IMR-90 (cell line): ENCODE measurements around the gene ARHGEF6. TPM values are rescaled to one million over a fixed set of nuclear protein-coding genes. Genes with fewer than 3 reads are reported as not detected.

Source experiments
- ATAC-seq: fragments of 200-7000 bp; cut with Tn5 transposase; 2 replicates; pipeline ENCODE4 v1.9.1; 2020; ENCODE audit warnings: low read depth, mild to moderate bottlenecking, moderate library complexity
- BruUV-seq: library from RNA; stranded (reverse); fragments of 400-500 nt; replicated peaks from 2 replicates; lab custom pipeline; 2021; lab: Mats Ljungman, UMichigan
- CTCF ChIA-PET: fragments of 300-600 bp; formaldehyde crosslinking; extraction: SDS; loops from one replicate; lab custom pipeline; 2021; ENCODE audit warnings: antibody characterized with exemption; lab: Yijun Ruan, JAX
- POLR2A ChIA-PET: fragments of 300-600 bp; sonication (Branson Sonifier 250); formaldehyde crosslinking; loops from one replicate; lab custom pipeline; 2022; ENCODE audit warnings: antibody characterized with exemption; ENCODE audit not compliant: unreplicated experiment; lab: Charles Lee
- DNase-seq: peaks from one replicate; pipeline ENCODE4 v3.0.0; 2013
- H2AFZ ChIP-seq: replicated peaks from 2 replicates; pipeline ENCODE3; 2013; ENCODE audit warnings: low read length, mild to moderate bottlenecking; ENCODE audit not compliant: poor library complexity
- H2AK5ac ChIP-seq: 2 replicates; pipeline ENCODE4 v1.6.1; 2013; ENCODE audit warnings: low read depth, low read length, inconsistent platforms
- H2AK9ac ChIP-seq: replicated peaks from 2 replicates; pipeline ENCODE3; 2013; ENCODE audit warnings: mild to moderate bottlenecking, low read depth, low read length, moderate library complexity; ENCODE audit not compliant: poor library complexity
- H2BK120ac ChIP-seq: 2 replicates; pipeline ENCODE4 v1.6.1; 2013; ENCODE audit warnings: low read depth, low read length, inconsistent platforms
- H2BK15ac ChIP-seq: 3 replicates; pipeline ENCODE4 v1.6.1; 2013; ENCODE audit warnings: low read depth, low read length, inconsistent platforms
- H2BK20ac ChIP-seq: 2 replicates; pipeline ENCODE4 v1.6.1; 2013; ENCODE audit warnings: low read depth, mild to moderate bottlenecking, inconsistent platforms, low read length, moderate library complexity
- H2BK5ac ChIP-seq: 2 replicates; pipeline ENCODE4 v1.6.1; 2013; ENCODE audit warnings: mild to moderate bottlenecking, low read depth, low read length, inconsistent platforms; ENCODE audit not compliant: poor library complexity, severe bottlenecking
- H3K14ac ChIP-seq: replicated peaks from 2 replicates; pipeline ENCODE4 v1.6.1; 2013; ENCODE audit warnings: low read depth, low read length, inconsistent platforms
- H3K18ac ChIP-seq: 2 replicates; pipeline ENCODE4 v1.6.1; 2013; ENCODE audit warnings: low read depth, low read length, control low read depth
- H3K23ac ChIP-seq: 2 replicates; pipeline ENCODE4 v1.6.1; 2013; ENCODE audit warnings: low read depth, low read length, inconsistent platforms
- H3K27ac ChIP-seq: 2 replicates; pipeline ENCODE4 v1.5.1; 2013; ENCODE audit warnings: mild to moderate bottlenecking, control low read depth, low read length; ENCODE audit not compliant: insufficient read depth
- H3K27me3 ChIP-seq: 2 replicates; pipeline ENCODE4 v1.6.1; 2013; ENCODE audit warnings: low read length; ENCODE audit not compliant: control insufficient read depth, insufficient read depth
- H3K36me3 ChIP-seq: 2 replicates; pipeline ENCODE4 v1.6.1; 2013; ENCODE audit warnings: low read length, mixed read lengths; ENCODE audit not compliant: control insufficient read depth, insufficient read depth
- H3K4ac ChIP-seq: 2 replicates; pipeline ENCODE4 v1.6.1; 2013; ENCODE audit warnings: low read depth, low read length, inconsistent platforms
- H3K4me1 ChIP-seq: 2 replicates; pipeline ENCODE4 v1.6.1; 2013; ENCODE audit warnings: low read length, mixed read lengths; ENCODE audit not compliant: control insufficient read depth, insufficient read depth
- H3K4me2 ChIP-seq: 2 replicates; pipeline ENCODE4 v1.6.1; 2013; ENCODE audit warnings: low read depth, mild to moderate bottlenecking, control low read depth, low read length, moderate library complexity
- H3K4me3 ChIP-seq: 2 replicates; pipeline ENCODE4 v1.5.1; 2013; ENCODE audit warnings: low read depth, mild to moderate bottlenecking, control low read depth, low read length, moderate library complexity; ENCODE audit not compliant: insufficient read depth
- H3K56ac ChIP-seq: 2 replicates; pipeline ENCODE4 v1.6.1; 2013; ENCODE audit warnings: low read length, inconsistent platforms; ENCODE audit not compliant: insufficient read depth; ENCODE audit errors: extremely low read depth
- H3K79me1 ChIP-seq, 2 experiments: 2 replicates each; pipeline ENCODE4 v1.6.1; 2013; ENCODE audit warnings: low read length in 2 of 2, inconsistent platforms in 1 of 2, low read depth in 1 of 2
- H3K9ac ChIP-seq: 2 replicates; pipeline ENCODE4 v1.6.1; 2013; ENCODE audit warnings: low read depth, low read length, control low read depth
- H3K9me1 ChIP-seq: 2 replicates; pipeline ENCODE4 v1.6.1; 2013; ENCODE audit warnings: low read length, inconsistent platforms; ENCODE audit not compliant: insufficient read depth
- H3K9me3 ChIP-seq: 2 replicates; pipeline ENCODE4 v1.6.1; 2013; ENCODE audit warnings: low read length; ENCODE audit not compliant: control insufficient read depth, insufficient read depth
- H4K20me1 ChIP-seq: 2 replicates; pipeline ENCODE4 v1.6.1; 2013; ENCODE audit warnings: low read length, inconsistent platforms; ENCODE audit not compliant: insufficient read depth
- H4K5ac ChIP-seq: 2 replicates; pipeline ENCODE4 v1.6.1; 2013; ENCODE audit warnings: mild to moderate bottlenecking, low read depth, low read length, control low read depth
- H4K8ac ChIP-seq, 2 experiments: 2 replicates each; pipeline ENCODE4 v1.6.1; 2013; ENCODE audit warnings: low read depth in 2 of 2, low read length in 2 of 2, control low read depth in 1 of 2, inconsistent platforms in 1 of 2
- H4K91ac ChIP-seq: 2 replicates; pipeline ENCODE4 v1.6.1; 2013; ENCODE audit warnings: low read depth, low read length, inconsistent platforms; ENCODE audit not compliant: insufficient read depth
- BHLHE40 ChIP-seq: fragments of 150-350 bp; IDR thresholded peaks from 2 replicates; pipeline ENCODE4 v1.6.1; 2016; ENCODE audit warnings: mild to moderate bottlenecking, low read depth, low read length
- CEBPB ChIP-seq: IDR thresholded peaks from 2 replicates; pipeline ENCODE4 v1.6.1; 2012; ENCODE audit warnings: low read depth, low read length, improper control_type of control experiment
- FOS ChIP-seq: fragments of 150-350 bp; IDR thresholded peaks from 2 replicates; pipeline ENCODE4 v1.6.1; 2016; ENCODE audit warnings: low read depth, low read length
- MAFK ChIP-seq: IDR thresholded peaks from 2 replicates; pipeline ENCODE4 v1.6.1; 2012; ENCODE audit warnings: low read depth, low read length, improper control_type of control experiment
- MAZ ChIP-seq: IDR thresholded peaks from 2 replicates; pipeline ENCODE4 v1.6.1; 2012; ENCODE audit warnings: low read depth, mild to moderate bottlenecking, low read length, improper control_type of control experiment, moderate library complexity, borderline replicate concordance
- MXI1 ChIP-seq: IDR thresholded peaks from 2 replicates; pipeline ENCODE4 v1.6.1; 2012; ENCODE audit warnings: low read depth, mild to moderate bottlenecking, low read length, moderate library complexity, borderline replicate concordance
- NFE2L2 ChIP-seq: fragments of 150-350 bp; IDR thresholded peaks from 2 replicates; pipeline ENCODE4 v1.6.1; 2016; ENCODE audit warnings: low read depth, mild to moderate bottlenecking, low read length
- POLR2A ChIP-seq: IDR thresholded peaks from 2 replicates; pipeline ENCODE4 v1.6.1; 2012; ENCODE audit warnings: mild to moderate bottlenecking, low read depth, low read length
- RAD21 ChIP-seq: IDR thresholded peaks from 2 replicates; pipeline ENCODE4 v1.6.1; 2012; ENCODE audit warnings: low read length, improper control_type of control experiment
- RCOR1 ChIP-seq: IDR thresholded peaks from 2 replicates; pipeline ENCODE4 v1.6.1; 2012; ENCODE audit warnings: mild to moderate bottlenecking, low read length, improper control_type of control experiment; ENCODE audit not compliant: insufficient replicate concordance
- RFX5 ChIP-seq: IDR thresholded peaks from 2 replicates; pipeline ENCODE4 v1.8.0; 2012; ENCODE audit warnings: low read depth, mild to moderate bottlenecking, low read length, moderate library complexity
- SMC3 ChIP-seq: fragments of 150-350 bp; IDR thresholded peaks from 2 replicates; pipeline ENCODE4 v1.6.1; 2016; ENCODE audit warnings: low read depth, mild to moderate bottlenecking, antibody characterized with exemption, low read length, moderate library complexity
- WGBS, 2 experiments: methylation state at CpG; one replicate each; pipeline versions ENCODE4 v1.1.5 to v1.1.7; 2013; ENCODE audit warnings: missing lambda C conversion rate in 2 of 2; ENCODE audit not compliant: insufficient read length in 1 of 2; ENCODE audit errors: extremely low coverage in 2 of 2; 5-methylcytosine and 5-hydroxymethylcytosine counted together
- dilution Hi-C: fragments of 300-500 bp; cut with HindIII; formaldehyde crosslinking; loops from one replicate; pipeline ENCODE4 v1.14.3; 2018; ENCODE audit warnings: low sequenced_read_pairs; ENCODE audit not compliant: unreplicated experiment
- in situ Hi-C: fragments of 300-500 bp; cut with MboI; formaldehyde crosslinking; loops from 3 replicates; pipeline ENCODE4 v1.14.3; 2019; ENCODE audit warnings: low sequenced_read_pairs, inconsistent platforms, mixed read lengths
- intact Hi-C: fragments of 100-400 bp; cut with micrococcal nuclease; formaldehyde crosslinking; loops from 2 replicates; pipeline ENCODE4 v1.10.0; 2022
- polyA plus RNA-seq, 3 experiments: library from polyadenylated mRNA; depleted of rRNA; stranded (reverse); fragments of >200 nt; gene quantifications; 2 replicates each; pipeline ENCODE4 v1.2.3, GENCODE V29; 2012; ENCODE audit warnings: low replicate concordance in 1 of 3
- total RNA-seq: library from RNA; depleted of rRNA; stranded (reverse); fragments of >200 nt; gene quantifications from 2 replicates; pipeline ENCODE4 v1.2.3, GENCODE V29; 2012
- TF ChIP-seq, protein P1 (sequence below): fragments of 150-350 bp; IDR thresholded peaks from 2 replicates; pipeline ENCODE4 v1.6.1; 2016; ENCODE audit warnings: low read depth, mild to moderate bottlenecking, low read length, moderate library complexity, borderline replicate concordance
- TF ChIP-seq, protein P2 (sequence below): fragments of 150-350 bp; IDR thresholded peaks from 2 replicates; pipeline ENCODE4 v1.6.1; 2017; ENCODE audit warnings: mild to moderate bottlenecking, antibody characterized with exemption, low read length, low read depth
- TF ChIP-seq, protein P3 (sequence below): conservative IDR thresholded peaks from 2 replicates; pipeline ENCODE4 v1.5.1; 2012; ENCODE audit warnings: mild to moderate bottlenecking, low read depth, low read length, improper control_type of control experiment

ARHGEF6 gene
- total and polyA plus RNA-seq, 2 of the 4 experiments (the other 2 are of a cell fraction) = 2.1 to 2.7 TPM

DNA sequence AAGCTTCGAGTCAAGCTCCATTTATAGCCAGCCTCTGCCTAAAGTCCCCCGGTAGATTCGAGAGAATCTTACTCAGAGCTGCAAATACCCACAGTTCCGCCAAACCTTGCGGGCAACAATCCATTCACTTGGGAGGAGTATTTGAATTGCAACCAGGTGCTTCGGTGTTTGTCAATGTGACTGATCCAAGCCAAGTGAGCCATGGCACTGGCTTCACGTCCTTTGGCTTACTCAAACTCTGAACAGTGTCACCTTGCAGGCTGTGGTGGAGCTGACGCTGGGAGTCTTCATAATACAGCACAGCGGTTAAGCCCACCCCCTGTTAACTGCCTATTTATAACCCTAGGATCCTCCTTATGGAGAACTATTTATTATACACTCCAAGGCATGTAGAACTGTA, 121.6 kb downstream of the ARHGEF6 start:
- Histone ChIP-seq H3K9ac (no peak overlapping the region), H4K91ac (no peak overlapping the region), H3K4me3 (no peak overlapping the region), H3K23ac (no peak overlapping the region), H2AK9ac (no peak overlapping the region), H3K56ac (no peak overlapping the region), H2BK20ac (no peak overlapping the region), H3K27me3 (peaks cover 8% of the 10 kb centered on the region; the same call in 1 of the 2 replicates), H3K79me1 (no peaks in the 10 kb centered on the region), H3K9me3 (no peaks in the 10 kb centered on the region), H2BK5ac (no peak overlapping the region), H3K9me1 (no peaks in the 10 kb centered on the region), H3K18ac (no peak overlapping the region), H3K27ac (no peak overlapping the region), H2AFZ (no peak overlapping the region), H3K4ac (no peak overlapping the region), H3K36me3 (no peaks in the 10 kb centered on the region), H4K5ac (no peak overlapping the region), H2BK15ac (no peak overlapping the region), H3K4me2 (no peak overlapping the region), H2AK5ac (no peak overlapping the region), H3K4me1 (no peaks in the 10 kb centered on the region), H4K20me1 (no peaks in the 10 kb centered on the region), H3K14ac (no peak overlapping the region), H2BK120ac (no peak overlapping the region), H4K8ac (no peak overlapping the region)
- TF ChIP-seq BHLHE40 (no peak), RFX5 (no peak), MAFK (no peak), MXI1 (no peak), FOS (no peak), NFE2L2 (no peak), MAZ (no peak), POLR2A (no peak), CEBPB (no peak), SMC3 (no peak), RCOR1 (no peak), RAD21 (no peak)
- TF ChIP-seq, protein P1, sequence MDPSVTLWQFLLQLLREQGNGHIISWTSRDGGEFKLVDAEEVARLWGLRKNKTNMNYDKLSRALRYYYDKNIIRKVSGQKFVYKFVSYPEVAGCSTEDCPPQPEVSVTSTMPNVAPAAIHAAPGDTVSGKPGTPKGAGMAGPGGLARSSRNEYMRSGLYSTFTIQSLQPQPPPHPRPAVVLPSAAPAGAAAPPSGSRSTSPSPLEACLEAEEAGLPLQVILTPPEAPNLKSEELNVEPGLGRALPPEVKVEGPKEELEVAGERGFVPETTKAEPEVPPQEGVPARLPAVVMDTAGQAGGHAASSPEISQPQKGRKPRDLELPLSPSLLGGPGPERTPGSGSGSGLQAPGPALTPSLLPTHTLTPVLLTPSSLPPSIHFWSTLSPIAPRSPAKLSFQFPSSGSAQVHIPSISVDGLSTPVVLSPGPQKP = no peak
- TF ChIP-seq, protein P2, sequence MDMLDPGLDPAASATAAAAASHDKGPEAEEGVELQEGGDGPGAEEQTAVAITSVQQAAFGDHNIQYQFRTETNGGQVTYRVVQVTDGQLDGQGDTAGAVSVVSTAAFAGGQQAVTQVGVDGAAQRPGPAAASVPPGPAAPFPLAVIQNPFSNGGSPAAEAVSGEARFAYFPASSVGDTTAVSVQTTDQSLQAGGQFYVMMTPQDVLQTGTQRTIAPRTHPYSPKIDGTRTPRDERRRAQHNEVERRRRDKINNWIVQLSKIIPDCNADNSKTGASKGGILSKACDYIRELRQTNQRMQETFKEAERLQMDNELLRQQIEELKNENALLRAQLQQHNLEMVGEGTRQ = no peak
- TF ChIP-seq, protein P3, sequence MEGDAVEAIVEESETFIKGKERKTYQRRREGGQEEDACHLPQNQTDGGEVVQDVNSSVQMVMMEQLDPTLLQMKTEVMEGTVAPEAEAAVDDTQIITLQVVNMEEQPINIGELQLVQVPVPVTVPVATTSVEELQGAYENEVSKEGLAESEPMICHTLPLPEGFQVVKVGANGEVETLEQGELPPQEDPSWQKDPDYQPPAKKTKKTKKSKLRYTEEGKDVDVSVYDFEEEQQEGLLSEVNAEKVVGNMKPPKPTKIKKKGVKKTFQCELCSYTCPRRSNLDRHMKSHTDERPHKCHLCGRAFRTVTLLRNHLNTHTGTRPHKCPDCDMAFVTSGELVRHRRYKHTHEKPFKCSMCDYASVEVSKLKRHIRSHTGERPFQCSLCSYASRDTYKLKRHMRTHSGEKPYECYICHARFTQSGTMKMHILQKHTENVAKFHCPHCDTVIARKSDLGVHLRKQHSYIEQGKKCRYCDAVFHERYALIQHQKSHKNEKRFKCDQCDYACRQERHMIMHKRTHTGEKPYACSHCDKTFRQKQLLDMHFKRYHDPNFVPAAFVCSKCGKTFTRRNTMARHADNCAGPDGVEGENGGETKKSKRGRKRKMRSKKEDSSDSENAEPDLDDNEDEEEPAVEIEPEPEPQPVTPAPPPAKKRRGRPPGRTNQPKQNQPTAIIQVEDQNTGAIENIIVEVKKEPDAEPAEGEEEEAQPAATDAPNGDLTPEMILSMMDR = no peak
- no TSS peak for BruUV-seq
- no CpG with 5 or more reads among the region's 9 CpGs for WGBS, 2 experiments
- DNase-seq (no peak), ATAC-seq (no peak)
- intact Hi-C loops = no loop called here
- in situ Hi-C loops = no loop called here
- CTCF ChIA-PET = no interaction called here
- POLR2A ChIA-PET = no interaction called here
- dilution Hi-C loops = no loop called here
